OCI-LY3 (cell line): ENCODE measurements around the gene ZNF79.

Experiments
- CTCF ChIP-seq: fragments of 200-600, 300-600 bp; sonication (generic); IDR thresholded peaks from 2 replicates; pipeline ENCODE4 v1.5.1; 2014; ENCODE audit warnings: antibody characterized with exemption, low read length, low read depth
- EZH2phosphoT487 ChIP-seq: fragments of 200-600 bp; shearing (Covaris generic); IDR thresholded peaks from 2 replicates; pipeline ENCODE4 v1.6.1; 2018; ENCODE audit warnings: antibody characterized with exemption, mixed run types, low read depth

- TF ChIP-seq CTCF (no peak), EZH2phosphoT487 (no peak)
Observed at GRCh38 chr9:127473501-127473900, 49.3 kb downstream of the ZNF79 start.
